DMS53 treated with DMSO at 0.1 percent for 48 hours (cell line): ENCODE measurements around the gene PLA2G2A.
"Not testable (repeated sequence)": the region's sequence is repeated elsewhere in the genome, so short reads cannot be mapped to it uniquely, and the experiment has no call there.

Source experiments
- DNase-seq: peaks from one replicate; lab custom pipeline; 2025; ENCODE audit not compliant: unreplicated experiment; lab: John Stamatoyannopoulos, UW

The PLA2G2A gene

DNA sequence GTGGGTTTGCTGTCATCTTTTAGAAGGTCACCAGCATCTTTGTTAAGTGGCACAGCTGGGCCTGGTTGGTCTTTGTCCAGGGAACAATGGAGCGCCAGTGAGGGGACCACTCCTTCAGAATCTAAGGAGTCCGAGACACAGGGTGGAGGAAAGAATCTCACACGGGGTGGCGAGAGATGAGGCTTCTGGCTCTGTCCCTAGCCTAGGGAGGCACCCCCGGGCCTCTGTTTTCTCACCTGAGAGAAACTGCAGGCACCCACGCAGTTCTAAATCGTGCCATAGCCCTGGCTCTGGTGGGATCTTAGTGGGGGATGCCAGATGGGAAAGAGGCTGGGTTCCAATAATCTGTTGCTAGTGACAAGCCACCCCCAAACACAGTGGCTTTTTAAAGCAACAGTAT lies 45.1 kb downstream of the PLA2G2A start:
- DNase-seq: no peak

DNA sequence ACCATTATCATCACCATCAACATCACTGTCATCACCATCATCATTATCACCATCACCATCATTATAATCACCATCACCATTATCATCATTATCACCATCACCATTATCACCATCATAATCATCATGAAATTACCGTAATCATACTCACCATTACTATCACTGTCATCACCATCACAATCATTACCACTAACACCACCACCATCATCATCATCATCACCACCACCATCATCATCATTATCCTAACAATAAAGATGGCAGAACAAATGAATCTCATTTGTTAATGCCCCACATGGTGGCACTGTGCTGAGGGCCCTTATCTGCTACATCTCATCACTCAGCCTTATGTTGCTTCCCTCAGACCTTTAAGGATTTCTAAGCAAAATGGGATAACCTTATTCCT lies 46.6 kb downstream of the PLA2G2A start:
- DNase-seq: no peak

DNA sequence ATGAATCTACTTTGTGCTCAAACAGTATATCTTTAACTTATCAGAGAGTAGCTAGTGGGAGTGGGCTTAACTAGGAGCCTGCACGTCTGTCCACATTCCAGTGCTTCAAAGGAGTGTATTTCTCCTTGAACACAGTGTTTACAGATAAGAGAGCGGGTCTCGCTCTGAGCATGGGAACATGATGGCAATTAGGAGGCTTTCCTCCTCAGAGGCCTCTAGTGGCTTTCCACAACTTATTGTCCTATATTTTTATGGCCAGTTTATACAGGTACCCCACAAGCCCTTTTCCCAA lies 52.3 kb downstream of the PLA2G2A start:
- DNase-seq: not testable (repeated sequence)

DNA sequence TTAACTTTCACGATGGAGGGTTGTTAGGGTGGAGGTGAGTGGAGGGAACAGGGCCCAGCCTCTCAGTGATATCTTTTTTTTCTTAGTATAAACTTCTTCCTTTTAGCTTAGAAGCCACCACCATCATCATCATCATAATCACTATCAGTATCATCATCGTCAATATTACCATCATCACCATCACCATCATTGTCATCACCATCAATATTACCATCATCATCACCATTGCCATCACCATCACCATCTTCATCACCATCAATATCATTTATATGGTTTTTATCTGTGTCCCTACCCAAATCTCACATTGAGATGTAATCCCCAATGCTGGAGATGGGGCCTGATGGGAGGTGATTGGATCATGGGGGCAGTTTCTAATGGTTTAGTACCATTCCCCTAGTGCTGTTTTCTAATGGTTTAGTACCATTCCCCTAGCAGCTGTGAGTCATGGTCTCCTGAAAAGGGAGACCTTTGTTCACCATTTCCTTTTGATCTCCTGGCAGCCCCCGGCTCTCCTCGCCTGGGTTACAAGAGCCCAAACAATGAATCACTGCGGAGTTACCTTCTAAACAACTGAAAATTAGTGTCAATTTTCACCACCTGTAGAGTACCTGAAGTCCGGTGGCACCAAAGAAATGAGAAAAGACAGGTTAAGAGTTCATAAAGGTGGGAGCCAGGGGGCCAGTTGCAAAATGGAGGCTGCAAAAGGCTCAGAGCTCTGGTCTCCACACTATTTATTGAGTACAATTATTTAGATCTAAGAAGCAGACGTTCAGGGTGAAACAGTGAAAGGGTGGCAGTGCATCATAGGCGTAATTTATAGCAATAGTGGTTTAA lies 52.9 kb downstream of the PLA2G2A start:
- DNase-seq: peak; percentile 88
